Loucy (cell line): ENCODE data around the gene ZNF627.

ENCODE experiments used
- EZH2phosphoT487 ChIP-seq: fragments of 200-600 bp; IDR thresholded peaks from 2 replicates; pipeline ENCODE4 v1.6.1; 2018; ENCODE audit warnings: antibody characterized with exemption, mild to moderate bottlenecking, moderate library complexity, borderline replicate concordance
- TF ChIP-seq, protein P1 (sequence below): fragments of 200-600 bp; sonication (generic); conservative IDR thresholded peaks from 2 replicates; pipeline ENCODE4 v1.5.1; 2014; ENCODE audit warnings: mild to moderate bottlenecking, antibody characterized with exemption, low read length

DNA sequence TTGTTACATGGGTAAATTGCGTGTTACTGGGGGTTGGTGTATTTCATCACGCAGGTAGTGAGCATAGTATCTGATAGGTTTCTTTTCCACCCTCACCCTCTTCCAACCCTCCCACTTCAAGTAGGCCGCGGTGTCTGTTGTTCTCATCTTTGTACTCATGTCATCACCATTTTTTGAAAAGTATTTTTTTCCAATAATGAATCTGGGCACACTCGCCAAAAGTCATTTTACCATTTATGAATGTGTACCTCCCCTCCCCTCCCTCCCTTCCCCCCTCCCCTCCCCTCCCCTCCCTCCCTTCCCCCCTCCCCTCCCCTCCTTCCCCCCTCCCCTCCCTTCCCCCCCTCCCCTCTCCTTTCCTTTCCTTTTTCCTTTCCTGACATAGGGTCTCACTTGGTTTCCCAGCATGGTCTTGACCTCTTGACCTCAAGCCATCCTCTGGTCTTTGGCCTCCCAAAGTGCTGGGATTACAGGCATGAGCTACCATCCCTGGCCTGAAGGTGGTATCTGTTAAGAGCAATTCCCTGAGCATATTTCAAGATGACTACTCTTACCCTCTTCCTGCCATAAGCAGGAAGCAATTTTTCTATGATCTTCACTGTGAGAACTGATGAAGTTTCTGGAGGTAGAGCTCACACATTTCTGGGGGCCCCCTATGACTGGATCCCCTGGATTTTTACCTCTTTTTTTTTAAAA, 15.7 kb downstream of the ZNF627 start:
- TF ChIP-seq, protein P1, sequence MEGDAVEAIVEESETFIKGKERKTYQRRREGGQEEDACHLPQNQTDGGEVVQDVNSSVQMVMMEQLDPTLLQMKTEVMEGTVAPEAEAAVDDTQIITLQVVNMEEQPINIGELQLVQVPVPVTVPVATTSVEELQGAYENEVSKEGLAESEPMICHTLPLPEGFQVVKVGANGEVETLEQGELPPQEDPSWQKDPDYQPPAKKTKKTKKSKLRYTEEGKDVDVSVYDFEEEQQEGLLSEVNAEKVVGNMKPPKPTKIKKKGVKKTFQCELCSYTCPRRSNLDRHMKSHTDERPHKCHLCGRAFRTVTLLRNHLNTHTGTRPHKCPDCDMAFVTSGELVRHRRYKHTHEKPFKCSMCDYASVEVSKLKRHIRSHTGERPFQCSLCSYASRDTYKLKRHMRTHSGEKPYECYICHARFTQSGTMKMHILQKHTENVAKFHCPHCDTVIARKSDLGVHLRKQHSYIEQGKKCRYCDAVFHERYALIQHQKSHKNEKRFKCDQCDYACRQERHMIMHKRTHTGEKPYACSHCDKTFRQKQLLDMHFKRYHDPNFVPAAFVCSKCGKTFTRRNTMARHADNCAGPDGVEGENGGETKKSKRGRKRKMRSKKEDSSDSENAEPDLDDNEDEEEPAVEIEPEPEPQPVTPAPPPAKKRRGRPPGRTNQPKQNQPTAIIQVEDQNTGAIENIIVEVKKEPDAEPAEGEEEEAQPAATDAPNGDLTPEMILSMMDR: peak; percentile 40
- TF ChIP-seq EZH2phosphoT487: no peak
